MM.1S (cell line): ENCODE results near the gene HLA-DMA.

Experiments
- DNase-seq: peaks from one replicate; pipeline ENCODE4 v3.0.0-alpha.2; 2015
- H2AFZ ChIP-seq: fragments of 300-600 bp; sonication (generic); 2 replicates; pipeline ENCODE4 v1.6.0; 2016; ENCODE audit warnings: antibody characterized with exemption, low read length
- H3F3A ChIP-seq: fragments of 300-600 bp; sonication (generic); 2 replicates; pipeline ENCODE4 v1.6.1; 2016; ENCODE audit warnings: mild to moderate bottlenecking, antibody characterized with exemption, low read length, moderate library complexity, mixed read lengths; ENCODE audit not compliant: insufficient read depth
- H3K27ac ChIP-seq: fragments of 300-600 bp; sonication (generic); 2 replicates; pipeline ENCODE4 v1.5.1; 2016; ENCODE audit warnings: mild to moderate bottlenecking, low read length
- H3K27me3 ChIP-seq: fragments of 300-600 bp; sonication (generic); replicated peaks from 2 replicates; pipeline ENCODE4 v1.6.0; 2016; ENCODE audit warnings: low read length; ENCODE audit not compliant: insufficient read depth
- H3K36me3 ChIP-seq: fragments of 300-600 bp; sonication (generic); replicated peaks from 2 replicates; pipeline ENCODE4 v1.6.1; 2016; ENCODE audit warnings: mild to moderate bottlenecking, low read length, mixed read lengths; ENCODE audit not compliant: insufficient read depth
- H3K4me1 ChIP-seq: fragments of 300-600 bp; sonication (generic); 2 replicates; pipeline ENCODE4 v1.6.1; 2016; ENCODE audit warnings: low read length, mixed read lengths
- H3K4me2 ChIP-seq: fragments of 300-600 bp; sonication (generic); 2 replicates; pipeline ENCODE4 v1.6.0; 2016; ENCODE audit warnings: low read depth, low read length
- H3K4me3 ChIP-seq: fragments of 300-600 bp; sonication (generic); 2 replicates; pipeline ENCODE4 v1.5.1; 2016; ENCODE audit warnings: low read length, mixed read lengths
- H3K79me2 ChIP-seq: fragments of 300-600 bp; sonication (generic); 2 replicates; pipeline ENCODE4 v1.6.1; 2016; ENCODE audit warnings: mixed run types, low read length, mixed read lengths
- H3K9ac ChIP-seq: fragments of 300-600 bp; sonication (generic); 2 replicates; pipeline ENCODE4 v1.6.1; 2016; ENCODE audit warnings: low read length, mixed read lengths
- H3K9me2 ChIP-seq: fragments of 300-600 bp; sonication (generic); replicated peaks from 2 replicates; pipeline ENCODE4 v1.6.1; 2016; ENCODE audit warnings: mild to moderate bottlenecking, low read length, mixed read lengths; ENCODE audit not compliant: insufficient read depth
- H3K9me3 ChIP-seq: fragments of 300-600 bp; sonication (generic); replicated peaks from 2 replicates; pipeline ENCODE4 v1.6.1; 2016; ENCODE audit warnings: mild to moderate bottlenecking, low read length, mixed read lengths; ENCODE audit not compliant: insufficient read depth
- H4K20me1 ChIP-seq: fragments of 300-600 bp; sonication (generic); 2 replicates; pipeline ENCODE4 v1.6.1; 2016; ENCODE audit warnings: mild to moderate bottlenecking, low read length, moderate library complexity, mixed read lengths; ENCODE audit not compliant: insufficient read depth
- EZH2 ChIP-seq: fragments of 300-600 bp; sonication (generic); optimal IDR thresholded peaks from 2 replicates; pipeline ENCODE3; 2017; ENCODE audit warnings: low read depth, mild to moderate bottlenecking, antibody characterized with exemption, low read length, mixed read lengths
- EZH2phosphoT487 ChIP-seq: fragments of 300-600 bp; sonication (generic); IDR thresholded peaks from 2 replicates; pipeline ENCODE4 v1.6.1; 2018; ENCODE audit warnings: antibody characterized with exemption, low read length
- TF ChIP-seq, protein P1 (sequence below): fragments of 300-600 bp; sonication (generic); IDR thresholded peaks from 2 replicates; pipeline ENCODE4 v1.5.1; 2016; ENCODE audit warnings: antibody characterized with exemption, low read length, mixed read lengths

HLA-DMA gene

DNA sequence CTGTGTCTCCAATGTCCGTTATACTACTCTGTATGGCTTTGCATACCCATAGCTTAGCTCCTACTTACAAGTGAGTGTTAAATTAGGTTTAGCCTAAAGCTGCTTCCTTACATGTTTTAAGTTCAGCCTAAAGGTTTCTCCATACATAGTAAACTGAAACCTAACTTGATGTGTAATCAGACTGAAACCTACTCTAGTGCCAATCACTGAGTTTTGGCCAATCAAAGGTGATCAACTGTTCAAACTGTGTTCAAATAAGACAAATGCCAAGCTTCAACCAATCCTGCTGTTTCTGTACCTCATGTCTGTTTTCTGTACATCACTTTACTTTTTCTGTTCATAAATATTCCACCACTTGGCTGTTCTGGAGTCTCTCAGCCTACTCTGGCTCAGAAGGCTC, 36.5 kb upstream of the HLA-DMA start:
- Histone ChIP-seq H4K20me1 (0 out of 2 replicates have a peak, but pooled peaks cover under 1% of the 10 kb centered on the region), H3K9ac (no peak overlapping the region), H3K27ac (no peak overlapping the region), H3K27me3 (no peaks in the 10 kb centered on the region), H2AFZ (no peak overlapping the region), H3K79me2 (no peaks in the 10 kb centered on the region), H3K4me3 (no peak overlapping the region), H3K4me1 (peaks cover 6% of the 10 kb centered on the region; the same call in 1 of the 2 replicates), H3K9me2 (no peaks in the 10 kb centered on the region), H3F3A (peaks cover 5% of the 10 kb centered on the region), H3K9me3 (no peaks in the 10 kb centered on the region), H3K36me3 (no peaks in the 10 kb centered on the region), H3K4me2 (no peak overlapping the region)
- TF ChIP-seq, protein P1, sequence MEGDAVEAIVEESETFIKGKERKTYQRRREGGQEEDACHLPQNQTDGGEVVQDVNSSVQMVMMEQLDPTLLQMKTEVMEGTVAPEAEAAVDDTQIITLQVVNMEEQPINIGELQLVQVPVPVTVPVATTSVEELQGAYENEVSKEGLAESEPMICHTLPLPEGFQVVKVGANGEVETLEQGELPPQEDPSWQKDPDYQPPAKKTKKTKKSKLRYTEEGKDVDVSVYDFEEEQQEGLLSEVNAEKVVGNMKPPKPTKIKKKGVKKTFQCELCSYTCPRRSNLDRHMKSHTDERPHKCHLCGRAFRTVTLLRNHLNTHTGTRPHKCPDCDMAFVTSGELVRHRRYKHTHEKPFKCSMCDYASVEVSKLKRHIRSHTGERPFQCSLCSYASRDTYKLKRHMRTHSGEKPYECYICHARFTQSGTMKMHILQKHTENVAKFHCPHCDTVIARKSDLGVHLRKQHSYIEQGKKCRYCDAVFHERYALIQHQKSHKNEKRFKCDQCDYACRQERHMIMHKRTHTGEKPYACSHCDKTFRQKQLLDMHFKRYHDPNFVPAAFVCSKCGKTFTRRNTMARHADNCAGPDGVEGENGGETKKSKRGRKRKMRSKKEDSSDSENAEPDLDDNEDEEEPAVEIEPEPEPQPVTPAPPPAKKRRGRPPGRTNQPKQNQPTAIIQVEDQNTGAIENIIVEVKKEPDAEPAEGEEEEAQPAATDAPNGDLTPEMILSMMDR: no peak
- TF ChIP-seq EZH2phosphoT487: no peak
- peak; percentile 40 for DNase-seq

DNA sequence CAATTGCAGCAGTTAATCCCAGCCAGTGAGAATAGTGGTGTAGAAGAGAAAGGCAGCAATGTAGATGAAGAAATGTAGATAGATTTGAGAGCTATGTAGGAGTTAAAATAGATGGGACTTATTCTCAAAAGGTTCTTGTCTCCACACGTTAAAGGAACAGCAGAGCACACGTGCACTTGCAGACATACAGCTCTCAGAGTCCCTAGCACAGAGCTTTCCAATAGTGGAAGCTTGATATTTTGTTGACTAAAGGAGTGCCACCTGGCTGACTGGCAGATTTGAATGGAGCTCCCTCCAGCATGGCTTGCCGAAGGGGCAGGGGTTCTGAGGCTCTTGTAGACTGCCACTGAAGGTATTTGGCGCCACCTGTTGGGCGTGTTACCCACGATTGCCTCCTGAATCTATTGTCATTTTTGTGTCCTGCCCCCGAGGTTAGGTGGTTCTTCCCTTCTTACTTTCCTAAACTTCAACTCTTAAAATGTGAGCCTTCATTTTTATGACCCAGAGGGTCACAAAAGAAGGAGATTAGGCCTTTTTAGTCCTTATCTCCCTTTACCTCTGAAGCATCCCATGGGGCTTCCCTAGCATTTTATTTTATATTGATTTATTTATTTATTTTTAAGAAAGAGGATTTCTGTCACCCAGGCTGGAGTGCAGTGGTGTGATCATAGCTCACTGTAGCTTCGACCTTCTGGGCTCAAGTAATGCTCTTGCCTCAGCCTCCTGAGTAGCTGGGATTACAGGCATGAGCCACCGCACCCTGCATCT, 31.9 kb upstream of the HLA-DMA start:
- Histone ChIP-seq H3K9ac (no peak overlapping the region), H3K27me3 (no peaks in the 10 kb centered on the region), H3K79me2 (peaks cover 3% of the 10 kb centered on the region; the same call in 1 of the 2 replicates), H3K9me3 (no peaks in the 10 kb centered on the region), H3K9me2 (no peaks in the 10 kb centered on the region), H3K4me1 (peaks cover 16% of the 10 kb centered on the region; the same call in 1 of the 2 replicates), H3K4me2 (peak overlapping the region; percentile 4; the same call in 1 of the 2 replicates), H2AFZ (no peak overlapping the region), H3F3A (peaks cover 51% of the 10 kb centered on the region), H4K20me1 (peaks cover 33% of the 10 kb centered on the region), H3K4me3 (no peak overlapping the region), H3K36me3 (peaks cover 10% of the 10 kb centered on the region), H3K27ac (peak overlapping the region; percentile 9; the same call in 1 of the 2 replicates)
- DNase-seq: peak; percentile 89
- TF ChIP-seq, protein P1: peak; percentile 90
- TF ChIP-seq EZH2 (no peak), EZH2phosphoT487 (no peak)

DNA sequence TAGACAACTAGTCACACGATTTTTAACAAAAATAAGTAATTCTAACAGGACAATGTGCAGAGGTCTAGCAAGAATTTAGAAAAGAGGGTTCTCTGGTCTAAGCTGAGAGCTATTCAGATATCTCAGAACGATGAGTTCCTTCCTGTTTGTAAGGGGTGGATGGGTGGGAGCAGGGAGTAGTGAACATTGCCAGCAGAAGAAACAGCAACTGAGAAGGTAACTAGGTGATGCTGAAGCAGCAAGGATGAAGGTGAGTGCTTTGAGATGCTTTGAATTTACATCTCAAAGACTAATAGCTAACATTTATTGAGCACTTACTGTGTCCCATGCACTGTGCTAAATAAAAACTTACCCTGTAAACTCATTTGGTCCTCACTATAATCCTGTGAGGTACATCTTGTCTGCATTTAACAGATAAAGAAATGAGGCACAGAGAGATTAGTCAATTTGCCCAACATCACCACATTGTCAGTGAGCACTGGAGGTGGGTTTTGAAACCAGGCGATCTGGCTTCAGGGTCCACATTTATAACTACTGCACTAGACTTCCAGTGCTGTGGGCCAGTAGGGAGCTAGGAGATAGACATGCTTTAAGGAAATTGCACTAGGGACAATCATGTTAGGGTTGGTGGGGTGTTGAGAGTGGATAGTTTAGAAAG, 31.2 kb upstream of the HLA-DMA start:
- Histone ChIP-seq H3K4me3 (no peak overlapping the region), H3K36me3 (peaks cover 17% of the 10 kb centered on the region), H3K9me2 (no peaks in the 10 kb centered on the region), H3K4me1 (peaks cover 16% of the 10 kb centered on the region; the same call in 1 of the 2 replicates), H3K9ac (no peak overlapping the region), H2AFZ (no peak overlapping the region), H3K9me3 (no peaks in the 10 kb centered on the region), H3K27me3 (no peaks in the 10 kb centered on the region), H4K20me1 (peaks cover 40% of the 10 kb centered on the region), H3F3A (peaks cover 58% of the 10 kb centered on the region), H3K4me2 (peak overlapping the region; percentile 4; the same call in 1 of the 2 replicates), H3K79me2 (peaks cover 9% of the 10 kb centered on the region; the same call in 1 of the 2 replicates), H3K27ac (peak overlapping the region; percentile 9; the same call in 1 of the 2 replicates)
- TF ChIP-seq, protein P1: no peak
- TF ChIP-seq EZH2 (no peak), EZH2phosphoT487 (no peak)
- DNase-seq: no peak
